ENCODE data around the gene OR10K2. TPM values are rescaled to one million over a fixed set of nuclear protein-coding genes. Genes with fewer than 3 reads are reported as not detected.
"Not testable (repeated sequence)": the region's sequence is repeated elsewhere in the genome, so short reads cannot be mapped to it uniquely, and the experiment has no call there.

The OR10K2 gene
- total RNA-seq, 2 donors from 2014 or later, result not detected

GRCh38 chr1:158374860-158375259, 51.2 kb downstream of the OR10K2 start:
- intact Hi-C loops (cut with DNase I), result no loop called here
- ATAC-seq (no peak), DNase-seq (no peak)

DNA sequence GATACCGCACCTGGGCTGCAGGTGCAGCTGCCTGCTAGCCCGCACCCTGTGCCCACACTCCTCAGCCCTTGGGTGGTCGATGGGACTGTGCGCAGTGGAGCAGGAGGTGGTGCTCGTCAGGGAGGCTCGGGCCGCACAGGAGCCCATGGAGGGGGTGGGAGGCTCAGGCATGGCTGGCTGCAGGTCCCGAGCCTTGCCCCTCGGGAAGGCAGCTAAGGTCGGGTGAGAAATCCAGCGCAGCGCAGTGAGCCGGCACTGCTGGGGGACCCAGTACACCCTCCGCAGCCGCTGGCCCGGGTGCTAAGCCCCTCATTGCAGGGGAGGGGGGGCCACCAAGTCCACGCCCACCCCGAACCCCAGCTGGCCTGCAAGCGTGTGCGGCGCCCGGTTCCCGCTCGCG, 51.9 kb downstream of the OR10K2 start:
- intact Hi-C loops (cut with DNase I); DNase-seq; ATAC-seq: not testable (repeated sequence)

DNA sequence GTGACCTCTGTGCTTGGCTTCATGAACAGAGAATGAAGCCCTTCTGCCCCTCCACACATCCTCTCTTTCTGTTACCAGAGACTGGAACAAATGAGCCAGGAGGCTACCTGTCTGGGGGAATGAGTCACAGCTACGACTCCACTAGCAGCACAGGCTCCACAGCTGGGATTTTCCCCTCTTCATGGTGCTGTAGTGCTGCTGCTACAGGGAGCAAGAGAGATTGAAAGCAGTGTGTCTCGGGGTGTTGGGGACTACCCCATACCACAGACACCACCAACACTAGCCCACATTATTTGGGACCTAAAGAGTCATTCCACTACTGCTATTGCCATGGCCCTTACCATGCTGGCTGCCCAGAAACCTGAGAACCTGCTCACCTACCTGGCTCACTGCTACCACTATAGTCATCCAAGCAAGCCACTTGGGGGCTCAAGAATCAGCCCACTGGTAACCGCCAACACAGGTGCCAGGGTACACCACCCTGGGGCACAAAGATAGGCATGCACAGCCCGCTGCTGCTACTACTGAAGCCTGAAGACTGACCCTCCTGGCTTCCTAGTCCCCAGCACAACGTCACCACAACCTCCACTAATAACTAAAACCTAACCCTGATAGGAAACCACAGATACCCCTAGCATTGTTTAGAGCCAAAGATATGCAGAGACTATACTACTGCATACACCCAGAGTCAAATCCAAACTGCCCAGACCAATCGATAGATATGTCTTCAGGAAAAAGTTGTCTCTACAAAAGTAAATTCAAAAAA, 54.7 kb downstream of the OR10K2 start:
- DNase-seq (no peak), ATAC-seq (no peak)
- intact Hi-C loops (cut with DNase I), result no loop called here

Other genes with a start within 250 kb of the OR10K2 start
- under 1 TPM; 0.74 to 0.76 TPM for gene CD1D, start 245.3 kb downstream of the OR10K2 start, total RNA-seq
- not detected for gene CD1A, start 171.8 kb downstream of the OR10K2 start, total RNA-seq
- gene CD1C, start 136.3 kb downstream of the OR10K2 start, total RNA-seq, result under 1 TPM in 1 of 2 donors, not detected in 1; 0.50 TPM
- gene CD1B, start 94.7 kb downstream of the OR10K2 start, total RNA-seq, result not detected
- not detected for gene CD1E, start 72.3 kb downstream of the OR10K2 start, total RNA-seq
- not detected for gene OR10T2, start 26.8 kb downstream of the OR10K2 start, total RNA-seq
- gene OR10K1, start 35.6 kb upstream of the OR10K2 start, total RNA-seq, result not detected
- not detected for gene OR10R2, start 46.0 kb upstream of the OR10K2 start, total RNA-seq
- gene OR6Y1, start 128.2 kb upstream of the OR10K2 start, total RNA-seq, result not detected
- not detected for gene OR6P1, start 144.3 kb upstream of the OR10K2 start, total RNA-seq
- gene OR10X1, start 153.7 kb upstream of the OR10K2 start, total RNA-seq, result not detected
- gene OR10Z1, start 179.0 kb upstream of the OR10K2 start, total RNA-seq, result not detected